Hepatocyte (in vitro differentiated cells): ENCODE measurements around the gene RAB5A. TPM values are rescaled to one million over a fixed set of nuclear protein-coding genes. Genes with fewer than 3 reads are reported as not detected.

ENCODE experiments used
- DNase-seq: peaks from one replicate; pipeline ENCODE4 v3.0.0-alpha.2; 2016; ENCODE audit warnings: low spot score
- H2AFZ ChIP-seq: fragments of 200-600 bp; sonication (generic); 2 replicates; pipeline ENCODE4 v1.6.0; 2016; ENCODE audit warnings: antibody characterized with exemption, mild to moderate bottlenecking
- H3K27ac ChIP-seq: fragments of 200-600 bp; sonication (generic); 2 replicates; pipeline ENCODE4 v1.5.1; 2016; ENCODE audit warnings: mild to moderate bottlenecking
- H3K27me3 ChIP-seq: fragments of 200-600 bp; sonication (generic); 2 replicates; pipeline ENCODE4 v1.6.1; 2016
- H3K36me3 ChIP-seq: fragments of 200-600 bp; sonication (generic); replicated peaks from 2 replicates; pipeline ENCODE4 v1.5.1; 2016; ENCODE audit warnings: low read depth; ENCODE audit not compliant: insufficient read depth
- H3K4me1 ChIP-seq: fragments of 200-600 bp; sonication (generic); 2 replicates; pipeline ENCODE4 v1.5.1; 2016; ENCODE audit warnings: mild to moderate bottlenecking, moderate library complexity; ENCODE audit not compliant: insufficient read depth
- H3K4me2 ChIP-seq: fragments of 200-600 bp; sonication (generic); 2 replicates; pipeline ENCODE4 v1.6.0; 2016
- H3K4me3 ChIP-seq: fragments of 200-600 bp; sonication (generic); 2 replicates; pipeline ENCODE4 v1.5.1; 2016; ENCODE audit warnings: mild to moderate bottlenecking
- H3K79me2 ChIP-seq: fragments of 200-600 bp; sonication (generic); 2 replicates; pipeline ENCODE4 v1.6.0; 2017; ENCODE audit warnings: mild to moderate bottlenecking
- H3K9me2 ChIP-seq: fragments of 200-600 bp; sonication (generic); replicated peaks from 2 replicates; pipeline ENCODE4 v1.6.0; 2017; ENCODE audit warnings: mild to moderate bottlenecking; ENCODE audit not compliant: insufficient read depth
- H3K9me3 ChIP-seq: fragments of 200-600 bp; sonication (generic); 2 replicates; pipeline ENCODE4 v1.5.1; 2016; ENCODE audit warnings: low read depth, mild to moderate bottlenecking
- H4K20me1 ChIP-seq: fragments of 200-600 bp; sonication (generic); 2 replicates; pipeline ENCODE4 v1.6.0; 2016; ENCODE audit warnings: mild to moderate bottlenecking; ENCODE audit not compliant: insufficient read depth, poor library complexity, severe bottlenecking
- CTCF ChIP-seq: fragments of 200-600 bp; sonication (generic); IDR thresholded peaks from 2 replicates; pipeline ENCODE4 v1.5.1; 2016; ENCODE audit warnings: antibody characterized with exemption, mild to moderate bottlenecking; ENCODE audit not compliant: poor library complexity
- EZH2 ChIP-seq: fragments of 200-600 bp; sonication (generic); IDR thresholded peaks from 2 replicates; pipeline ENCODE4 v1.6.1; 2016; ENCODE audit warnings: antibody characterized with exemption, mild to moderate bottlenecking, borderline replicate concordance
- EZH2phosphoT487 ChIP-seq: fragments of 200-600 bp; sonication (generic); IDR thresholded peaks from one replicate; pipeline ENCODE4 v1.6.1; 2018; ENCODE audit warnings: antibody characterized with exemption, mild to moderate bottlenecking, low read depth, moderate library complexity; ENCODE audit not compliant: unreplicated experiment, severe bottlenecking
- WGBS: methylation state at CpG from one replicate; pipeline ENCODE4 v1.1.6; 2016; ENCODE audit warnings: low lambda C conversion rate; ENCODE audit errors: missing lambda C conversion rate; 5-methylcytosine and 5-hydroxymethylcytosine counted together
- polyA plus RNA-seq: library from polyadenylated mRNA; unstranded; fragments of >200 nt; fragmentation: Nextera tagmentation; extraction: Ambion mirVana; gene quantifications from 2 replicates; pipeline ENCODE4 v1.2.1, GENCODE V29; 2016
- total RNA-seq: library from RNA; depleted of rRNA; stranded (reverse); fragments of >200 nt; gene quantifications from 2 replicates; pipeline ENCODE4 v1.2.3, GENCODE V29; 2014

Gene RAB5A
- total and polyA plus RNA-seq, 2 experiments from 2014 or later: 72.2 to 76.1 TPM

- H2AFZ ChIP-seq: no peak overlapping the region
- no peaks in the 10 kb centered on the region for H3K9me3 ChIP-seq
- no peaks in the 10 kb centered on the region for H3K79me2 ChIP-seq
- no peak for TF ChIP-seq EZH2phosphoT487
- no peak for TF ChIP-seq EZH2
- no peak for TF ChIP-seq CTCF
- H3K4me2 ChIP-seq: no peak overlapping the region
- 52% methylated on average over 1 of the region's 1 CpG for WGBS
- no peaks in the 10 kb centered on the region for H3K27me3 ChIP-seq
- H3K36me3 ChIP-seq: no peaks in the 10 kb centered on the region
- no peaks in the 10 kb centered on the region for H4K20me1 ChIP-seq
- DNase-seq: no peak
- no peak overlapping the region for H3K27ac ChIP-seq
- no peak overlapping the region for H3K4me3 ChIP-seq
- no peaks in the 10 kb centered on the region for H3K4me1 ChIP-seq
- no peaks in the 10 kb centered on the region for H3K9me2 ChIP-seq
These were observed 15.1 kb upstream of the RAB5A start for GRCh38 chr3:19931767-19932188.

GRCh38 chr3:19932422-19932821 lies 14.5 kb upstream of the RAB5A start:
- Histone ChIP-seq H3K27ac (no peak overlapping the region), H3K79me2 (no peaks in the 10 kb centered on the region), H3K4me1 (no peaks in the 10 kb centered on the region), H3K4me2 (no peak overlapping the region), H4K20me1 (no peaks in the 10 kb centered on the region), H3K36me3 (no peaks in the 10 kb centered on the region), H3K9me2 (no peaks in the 10 kb centered on the region), H2AFZ (no peak overlapping the region), H3K9me3 (no peaks in the 10 kb centered on the region), H3K4me3 (no peak overlapping the region), H3K27me3 (no peaks in the 10 kb centered on the region)
- DNase-seq: no peak
- 92% methylated on average over 2 of the region's 2 CpGs for WGBS
- TF ChIP-seq EZH2phosphoT487 (no peak), CTCF (no peak), EZH2 (no peak)

- H3K4me3 ChIP-seq: no peak within 1 kb of the TSS
- DNase-seq: peak; percentile 81
- H3K79me2 ChIP-seq: no peaks in the 10 kb centered on the region
- TF ChIP-seq EZH2phosphoT487 (no peak), EZH2 (no peak), CTCF (no peak)
- H3K4me2 ChIP-seq: peak within 1 kb of the TSS; percentile 62
- no peaks in the 10 kb centered on the region for H3K9me3 ChIP-seq
- H4K20me1 ChIP-seq: no peaks in the 10 kb centered on the region
- no peaks in the 10 kb centered on the region for H3K27me3 ChIP-seq
- 22% methylated on average over 4 of the region's 5 CpGs for WGBS
- peak within 1 kb of the TSS; percentile 42 for H2AFZ ChIP-seq
- no peaks in the 10 kb centered on the region for H3K4me1 ChIP-seq
- H3K27ac ChIP-seq: no peak within 1 kb of the TSS
- no peaks in the 10 kb centered on the region for H3K36me3 ChIP-seq
- no peaks in the 10 kb centered on the region for H3K9me2 ChIP-seq
These were observed 12.8 kb upstream of the RAB5A start, which contains the start of gene EFHB for GRCh38 chr3:19934098-19934566. EFHB (minus strand) TSS chr3:19934217; CDS start chr3:19934018, 199 bp downstream.
